Astrocyte (in vitro differentiated cells and primary cell): ENCODE results near the gene YES1.

Experiments
- EZH2 ChIP-seq: IDR thresholded peaks from 2 replicates; pipeline ENCODE4 v1.6.1; 2012; ENCODE audit warnings: mild to moderate bottlenecking, low read length, inconsistent platforms; ENCODE audit not compliant: insufficient read depth
- TF ChIP-seq, protein P1 (sequence below): IDR thresholded peaks from 2 replicates; pipeline ENCODE4 v1.5.1; 2011; ENCODE audit warnings: low read depth, mild to moderate bottlenecking, inconsistent platforms, low read length, moderate library complexity; ENCODE audit not compliant: insufficient read depth

DNA sequence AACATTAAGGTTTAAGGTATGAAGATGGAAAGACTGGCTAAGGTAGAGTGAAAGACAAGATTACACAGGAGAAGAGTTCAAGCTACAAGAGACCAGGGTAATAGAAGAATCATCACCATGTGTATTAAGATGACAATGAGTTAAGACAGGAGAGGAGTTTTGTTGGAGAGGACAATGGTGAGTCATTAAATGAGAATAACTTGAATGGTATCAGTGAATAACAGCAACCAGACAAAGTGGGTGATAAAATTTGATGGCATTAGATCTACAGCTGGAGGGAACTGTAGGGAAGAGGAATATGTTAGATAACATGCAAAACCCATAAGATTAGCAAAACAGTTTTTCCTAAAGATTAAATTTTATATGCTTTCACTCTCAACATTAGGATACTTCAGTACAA, 80.9 kb downstream of the YES1 start:
- TF ChIP-seq EZH2 = no peak
- TF ChIP-seq, protein P1, sequence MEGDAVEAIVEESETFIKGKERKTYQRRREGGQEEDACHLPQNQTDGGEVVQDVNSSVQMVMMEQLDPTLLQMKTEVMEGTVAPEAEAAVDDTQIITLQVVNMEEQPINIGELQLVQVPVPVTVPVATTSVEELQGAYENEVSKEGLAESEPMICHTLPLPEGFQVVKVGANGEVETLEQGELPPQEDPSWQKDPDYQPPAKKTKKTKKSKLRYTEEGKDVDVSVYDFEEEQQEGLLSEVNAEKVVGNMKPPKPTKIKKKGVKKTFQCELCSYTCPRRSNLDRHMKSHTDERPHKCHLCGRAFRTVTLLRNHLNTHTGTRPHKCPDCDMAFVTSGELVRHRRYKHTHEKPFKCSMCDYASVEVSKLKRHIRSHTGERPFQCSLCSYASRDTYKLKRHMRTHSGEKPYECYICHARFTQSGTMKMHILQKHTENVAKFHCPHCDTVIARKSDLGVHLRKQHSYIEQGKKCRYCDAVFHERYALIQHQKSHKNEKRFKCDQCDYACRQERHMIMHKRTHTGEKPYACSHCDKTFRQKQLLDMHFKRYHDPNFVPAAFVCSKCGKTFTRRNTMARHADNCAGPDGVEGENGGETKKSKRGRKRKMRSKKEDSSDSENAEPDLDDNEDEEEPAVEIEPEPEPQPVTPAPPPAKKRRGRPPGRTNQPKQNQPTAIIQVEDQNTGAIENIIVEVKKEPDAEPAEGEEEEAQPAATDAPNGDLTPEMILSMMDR = no peak
